ENCODE results near the gene C17orf67. TPM values are rescaled to one million over a fixed set of nuclear protein-coding genes. Genes with fewer than 3 reads are reported as not detected.

Gene C17orf67
- total and polyA plus RNA-seq, 2 experiments from 2014 or later: 1.0 to 3.7 TPM

- Histone ChIP-seq H2AFZ (0 out of 2 replicates have a peak overlapping the region, but pooled peaks have one; percentile 18), H3K4me3 (no peak overlapping the region), H3K4me2 (no peak overlapping the region), H3K36me3 (ENCODE audit: insufficient read depth) (no peaks in the 10 kb centered on the region), H3F3A (replicated peaks; ENCODE audit: low read depth) (no peaks in the 10 kb centered on the region), H3K27me3 (ENCODE audit: insufficient read depth) (no peaks in the 10 kb centered on the region), H3K9me2 (ENCODE audit: insufficient read depth) (no peaks in the 10 kb centered on the region), H4K20me1 (replicated peaks; ENCODE audit: insufficient read depth) (no peaks in the 10 kb centered on the region), H3K4me1 (ENCODE audit: insufficient read depth) (peaks cover 4% of the 10 kb centered on the region; the same call in 1 of the 2 replicates), H3K79me2 (replicated peaks; ENCODE audit: insufficient read depth) (no peaks in the 10 kb centered on the region), H3K27ac (ENCODE audit: low read depth) (no peak overlapping the region)
- H3K27ac Mint-ChIP-seq: no peak overlapping the region
- H3K36me3 Mint-ChIP-seq (ENCODE audit: low read depth): no peaks in the 10 kb centered on the region
- no peak for TF ChIP-seq STAT1 (IDR thresholded peaks at IDR 0.05; ENCODE audit: unreplicated experiment)
- TF ChIP-seq NANOG (IDR thresholded peaks at IDR 0.05; ENCODE audit: borderline replicate concordance): no peak
- TF ChIP-seq ZNF114 (CRISPR knock-in tag; IDR thresholded peaks at IDR 0.05): no peak
- TF ChIP-seq EZH2phosphoT487 (IDR thresholded peaks at IDR 0.05; ENCODE audit: unreplicated experiment): no peak
- TF ChIP-seq EZH2 (IDR thresholded peaks at IDR 0.05; ENCODE audit: low read depth, unreplicated experiment): no peak
- TF ChIP-seq REST (IDR thresholded peaks at IDR 0.05; ENCODE audit: unreplicated experiment): no peak
- no peak for TF ChIP-seq ZNF331 (CRISPR knock-in tag; IDR thresholded peaks at IDR 0.05; ENCODE audit: low read depth)
- TF ChIP-seq, protein P1, sequence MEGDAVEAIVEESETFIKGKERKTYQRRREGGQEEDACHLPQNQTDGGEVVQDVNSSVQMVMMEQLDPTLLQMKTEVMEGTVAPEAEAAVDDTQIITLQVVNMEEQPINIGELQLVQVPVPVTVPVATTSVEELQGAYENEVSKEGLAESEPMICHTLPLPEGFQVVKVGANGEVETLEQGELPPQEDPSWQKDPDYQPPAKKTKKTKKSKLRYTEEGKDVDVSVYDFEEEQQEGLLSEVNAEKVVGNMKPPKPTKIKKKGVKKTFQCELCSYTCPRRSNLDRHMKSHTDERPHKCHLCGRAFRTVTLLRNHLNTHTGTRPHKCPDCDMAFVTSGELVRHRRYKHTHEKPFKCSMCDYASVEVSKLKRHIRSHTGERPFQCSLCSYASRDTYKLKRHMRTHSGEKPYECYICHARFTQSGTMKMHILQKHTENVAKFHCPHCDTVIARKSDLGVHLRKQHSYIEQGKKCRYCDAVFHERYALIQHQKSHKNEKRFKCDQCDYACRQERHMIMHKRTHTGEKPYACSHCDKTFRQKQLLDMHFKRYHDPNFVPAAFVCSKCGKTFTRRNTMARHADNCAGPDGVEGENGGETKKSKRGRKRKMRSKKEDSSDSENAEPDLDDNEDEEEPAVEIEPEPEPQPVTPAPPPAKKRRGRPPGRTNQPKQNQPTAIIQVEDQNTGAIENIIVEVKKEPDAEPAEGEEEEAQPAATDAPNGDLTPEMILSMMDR (conservative IDR thresholded peaks at IDR 0.05; ENCODE audit: low read depth in 2 of 2): no peak
- TF ChIP-seq JUNB (IDR thresholded peaks at IDR 0.05; ENCODE audit: unreplicated experiment): no peak
- TF ChIP-seq POLR2AphosphoS5 (IDR thresholded peaks at IDR 0.05; ENCODE audit: low read depth): no peak
- TF ChIP-seq ZNF462 (CRISPR knock-in tag; IDR thresholded peaks at IDR 0.05): no peak
- no peak for TF ChIP-seq ETS1 (IDR thresholded peaks at IDR 0.05)
- no peak for TF ChIP-seq CREB1 (CRISPR knock-in tag; IDR thresholded peaks at IDR 0.05; ENCODE audit: low read depth)
- H3K4me1 Mint-ChIP-seq: peaks cover 13% of the 10 kb centered on the region
- DNase-seq (ENCODE audit: low spot score): no peak
- no peak for ATAC-seq
- H3K4me3 Mint-ChIP-seq: no peak overlapping the region
- H3K9me3 Mint-ChIP-seq: no peaks in the 10 kb centered on the region
- H3K27me3 Mint-ChIP-seq (ENCODE audit: insufficient read depth, low read depth, poor library complexity): peaks cover 7% of the 10 kb centered on the region
Measured at GRCh38 chr17:56755310-56755709, 78.4 kb downstream of the C17orf67 start.

Measured in GM23338 (cell line).